ENCODE measurements around the gene CDK1.

Gene CDK1

DNA sequence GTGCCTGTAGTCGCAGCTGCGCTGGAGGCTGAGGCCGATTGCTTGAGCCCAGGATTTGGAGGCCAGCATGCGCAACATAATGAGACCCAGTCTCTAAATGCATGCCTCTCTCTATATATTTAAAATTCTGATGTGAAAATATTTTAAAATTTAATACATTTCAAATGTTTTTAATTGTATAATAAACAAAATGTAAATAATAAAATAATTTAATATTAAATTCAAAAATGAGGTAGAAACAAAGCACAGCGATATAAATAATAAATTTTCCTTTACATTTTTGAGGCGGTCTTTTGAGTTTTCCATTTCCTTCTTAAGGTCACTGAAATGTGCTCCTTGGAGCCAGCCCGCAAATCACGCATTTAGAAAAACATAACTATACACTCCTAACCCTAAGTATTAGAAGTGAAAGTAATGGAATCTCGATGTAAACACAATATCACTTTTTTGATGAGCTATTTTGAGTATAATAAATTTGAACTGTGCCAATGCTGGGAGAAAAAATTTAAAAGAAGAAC lies 523 bp upstream of the CDK1 start:
- DNase-seq (ENCODE audit: extremely low read depth in 1 of 2, low read depth in 1 of 2), result no peak

- no peak for DNase-seq (ENCODE audit: extremely low read depth in 1 of 2, low read depth in 1 of 2)
Measured at GRCh38 chr10:60778971-60779796, 906 bp downstream of the CDK1 start.

DNA sequence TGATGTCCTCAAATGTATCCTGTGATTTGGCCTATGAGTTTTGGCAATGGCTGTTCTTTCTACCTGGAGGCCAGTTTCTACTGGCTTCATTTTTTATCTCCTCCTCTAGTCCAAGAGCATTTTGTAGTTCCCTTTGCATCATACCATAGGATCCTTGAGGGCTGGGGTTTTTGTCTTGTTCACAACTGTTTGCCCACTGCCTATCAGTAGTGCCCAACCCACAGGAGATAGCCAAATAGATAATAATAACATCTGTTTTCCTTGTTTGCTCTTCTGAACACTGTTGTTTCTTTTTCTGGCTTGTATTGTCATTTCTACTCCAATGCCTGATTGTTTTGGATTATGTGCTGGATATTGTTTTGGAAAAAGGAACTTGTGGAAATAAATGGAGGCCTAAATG lies 3.4 kb downstream of the CDK1 start:
- no peak for DNase-seq (ENCODE audit: extremely low read depth in 1 of 2, low read depth in 1 of 2)

- no peak for DNase-seq (ENCODE audit: extremely low read depth in 1 of 2, low read depth in 1 of 2)
Measured at GRCh38 chr10:60784641-60785040, 6.4 kb downstream of the CDK1 start.

DNA sequence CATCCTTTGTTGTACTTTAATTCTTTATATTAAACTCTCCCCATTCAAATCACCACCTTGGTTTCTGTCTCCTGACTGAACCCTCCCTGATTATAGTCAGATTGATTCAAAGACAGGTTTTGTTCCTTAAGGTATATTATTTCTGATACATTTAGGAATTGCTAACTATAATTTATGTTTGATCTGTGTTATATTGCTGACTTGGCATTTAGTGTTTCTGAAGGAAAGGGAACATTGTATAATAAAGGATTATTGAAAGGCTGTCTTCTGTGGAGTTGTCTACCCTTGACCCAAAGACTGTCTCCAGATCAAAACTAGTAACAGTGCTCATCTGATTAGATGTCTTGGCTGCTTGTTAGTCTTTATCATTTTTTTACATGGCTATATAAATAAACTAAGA lies 10.3 kb downstream of the CDK1 start:
- DNase-seq (ENCODE audit: extremely low read depth in 1 of 2, low read depth in 1 of 2), result no peak

- DNase-seq (ENCODE audit: extremely low read depth in 1 of 2, low read depth in 1 of 2), result no peak
Measured at GRCh38 chr10:60789340-60789739, 11.1 kb downstream of the CDK1 start.

DNA sequence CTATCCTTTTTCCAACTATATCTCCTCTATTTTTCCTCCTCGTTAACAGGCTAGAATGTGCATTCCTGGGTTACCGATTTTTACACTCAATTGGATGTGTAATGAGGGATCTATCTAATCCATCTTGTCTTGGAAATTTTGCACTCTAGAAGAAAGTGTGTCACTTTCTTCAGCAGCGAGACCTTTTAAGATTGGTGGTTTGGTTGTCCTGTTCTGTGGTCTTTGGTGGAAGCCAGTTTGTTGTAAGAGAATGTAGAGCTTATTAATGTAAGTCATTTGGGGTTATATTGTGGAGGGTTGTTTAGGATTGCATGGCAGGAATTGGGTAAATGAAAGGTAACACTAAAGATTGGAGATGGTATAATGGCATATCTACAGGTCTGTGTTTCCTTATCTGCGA lies 16.7 kb downstream of the CDK1 start:
- no peak for DNase-seq (ENCODE audit: extremely low read depth in 1 of 2, low read depth in 1 of 2)

DNA sequence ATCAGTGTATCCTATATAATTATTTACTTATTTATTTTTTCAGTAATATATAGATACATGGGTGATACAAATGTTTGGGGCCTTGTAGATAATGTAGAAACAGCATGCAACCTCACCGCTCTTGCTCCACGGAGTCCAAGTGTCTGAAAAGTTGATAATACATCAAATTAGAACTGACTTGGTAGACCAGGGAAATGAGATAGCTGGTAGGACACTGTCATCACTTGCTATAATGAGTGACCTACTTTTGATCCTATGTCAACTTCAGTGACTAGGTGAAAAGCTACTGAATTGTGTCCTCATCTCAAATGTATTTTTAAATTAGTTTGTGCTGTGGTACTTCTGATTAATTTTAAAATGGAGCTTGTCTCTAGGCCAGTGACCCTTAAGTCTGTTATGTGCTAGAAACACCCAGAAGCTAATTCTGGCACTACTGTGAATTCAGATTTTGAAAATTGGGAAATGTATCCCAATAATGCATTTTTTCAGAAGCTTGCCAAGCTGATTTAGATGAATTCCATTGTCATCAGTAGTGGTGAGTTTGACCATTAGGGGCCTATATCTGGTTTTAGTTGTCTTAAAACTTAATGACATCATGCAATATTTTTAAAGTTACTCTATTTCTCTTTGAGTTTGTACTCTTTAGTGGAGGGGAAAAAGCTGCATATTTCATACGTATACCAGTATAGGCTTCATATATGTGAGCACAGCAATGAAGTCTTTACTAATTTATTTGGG lies 17.4 kb downstream of the CDK1 start:
- DNase-seq (ENCODE audit: extremely low read depth in 1 of 2, low read depth in 1 of 2), result no peak

- no peak for DNase-seq (ENCODE audit: extremely low read depth in 1 of 2, low read depth in 1 of 2)
Measured at GRCh38 chr10:60796481-60796880, 18.2 kb downstream of the CDK1 start.

DNA sequence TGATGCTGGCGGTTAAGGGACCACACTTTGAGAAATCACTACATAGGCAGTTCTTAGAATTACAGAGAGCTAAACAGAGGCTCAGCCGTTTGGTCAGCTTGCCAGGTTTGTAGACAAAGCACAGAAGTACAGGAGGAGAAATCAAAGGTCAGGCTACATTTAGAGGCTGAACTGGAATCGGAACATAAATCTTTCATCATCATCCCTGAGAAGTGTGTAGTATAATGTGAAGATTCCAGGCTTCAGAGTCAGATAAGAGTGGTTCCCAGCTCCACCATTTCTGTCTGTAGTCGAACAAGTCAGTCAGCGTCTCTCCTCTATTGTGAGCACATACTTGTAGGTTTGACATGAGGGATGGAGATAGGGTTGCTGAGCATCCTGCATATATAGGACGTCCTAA lies 18.9 kb downstream of the CDK1 start:
- DNase-seq (ENCODE audit: extremely low read depth in 1 of 2, low read depth in 1 of 2), result no peak

GRCh38 chr10:60798031-60798430 lies 19.8 kb downstream of the CDK1 start:
- no peak for DNase-seq (ENCODE audit: extremely low read depth in 1 of 2, low read depth in 1 of 2)

DNA sequence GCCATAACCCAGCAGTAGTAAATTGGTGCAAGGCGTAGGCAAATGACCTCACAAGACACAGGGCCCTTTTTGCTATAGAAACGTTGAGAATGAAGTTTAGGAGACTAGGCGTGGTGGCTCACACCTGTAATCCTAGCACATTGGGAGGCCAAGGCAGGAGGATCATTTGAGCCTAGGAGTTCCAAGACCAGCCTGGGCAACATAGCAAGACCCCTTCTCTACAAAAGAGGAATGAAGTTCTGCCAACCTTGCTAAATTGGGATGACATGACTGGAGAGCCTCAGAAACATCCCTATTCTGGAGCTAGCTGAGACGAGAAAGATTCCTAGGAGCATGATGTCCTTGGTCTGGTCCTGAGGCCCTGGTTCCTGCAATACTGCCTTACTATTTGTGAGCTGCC lies 20.6 kb downstream of the CDK1 start:
- DNase-seq (ENCODE audit: extremely low read depth in 1 of 2, low read depth in 1 of 2), result no peak

GRCh38 chr10:60799971-60800650 lies 21.8 kb downstream of the CDK1 start:
- no peak for DNase-seq (ENCODE audit: extremely low read depth in 1 of 2, low read depth in 1 of 2)

DNA sequence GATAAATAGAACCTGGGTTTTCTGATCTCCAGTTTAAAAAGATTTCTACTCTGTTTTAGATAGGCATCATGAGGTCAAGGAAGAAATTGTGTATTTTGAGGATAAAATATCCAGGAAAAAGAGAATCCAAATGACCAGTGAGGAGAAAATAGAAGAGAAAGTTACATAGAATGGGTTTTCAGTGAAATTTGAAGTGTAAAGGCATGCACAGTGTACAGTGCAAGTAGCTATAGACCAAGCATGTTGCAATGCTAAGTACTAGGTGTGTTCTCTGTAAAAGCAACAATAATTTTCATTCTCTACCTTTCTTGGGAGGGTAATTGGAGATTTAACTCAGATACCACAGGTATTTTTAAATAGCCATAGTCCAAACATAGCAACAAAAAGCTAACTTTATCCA lies 22.6 kb downstream of the CDK1 start:
- DNase-seq (ENCODE audit: extremely low read depth in 1 of 2, low read depth in 1 of 2), result no peak

GRCh38 chr10:60801522-60801921 lies 23.2 kb downstream of the CDK1 start:
- DNase-seq (ENCODE audit: extremely low read depth in 1 of 2, low read depth in 1 of 2), result no peak

DNA sequence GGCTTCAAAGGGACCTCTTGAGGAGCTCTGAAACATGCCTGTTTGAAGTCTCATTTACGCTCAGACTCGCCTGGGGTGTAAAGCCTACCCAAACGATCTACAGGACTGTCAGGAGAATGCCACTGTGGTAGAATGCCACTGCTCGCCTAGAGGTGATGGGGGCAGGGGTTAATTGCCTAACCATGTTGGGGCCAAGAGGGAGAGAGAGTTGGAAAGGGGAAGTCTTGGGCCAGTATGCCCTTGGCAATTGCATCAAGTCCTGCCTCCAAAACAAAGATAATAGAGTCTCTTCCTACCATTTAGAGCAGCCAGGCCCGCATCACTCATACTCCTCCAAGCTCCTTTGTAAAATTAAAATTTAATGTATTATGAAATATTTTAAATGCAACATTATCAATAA lies 25.2 kb downstream of the CDK1 start:
- DNase-seq (ENCODE audit: extremely low read depth in 1 of 2, low read depth in 1 of 2), result no peak

DNA sequence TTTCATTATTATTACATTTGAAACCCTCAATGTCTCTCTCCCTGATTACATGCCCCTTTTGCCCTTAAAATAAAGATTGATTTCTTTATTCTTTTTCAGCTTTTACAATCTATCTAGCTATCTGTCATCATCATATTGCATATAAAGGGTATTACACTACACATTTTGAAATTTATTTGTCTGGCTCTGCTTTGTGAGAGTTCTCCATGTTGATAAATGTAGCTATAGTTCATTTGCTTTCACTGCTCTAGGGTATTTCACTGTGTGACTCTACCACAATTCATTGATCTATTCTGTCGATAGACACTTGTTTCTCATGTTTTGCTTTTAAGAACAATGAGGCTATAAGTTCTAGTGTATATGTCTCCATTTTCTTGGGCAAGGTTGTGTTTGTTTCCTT lies 25.6 kb downstream of the CDK1 start:
- no peak for DNase-seq (ENCODE audit: extremely low read depth in 1 of 2, low read depth in 1 of 2)

GRCh38 chr10:60806921-60807320 lies 28.6 kb downstream of the CDK1 start:
- DNase-seq (ENCODE audit: extremely low read depth in 1 of 2, low read depth in 1 of 2), result no peak

DNA sequence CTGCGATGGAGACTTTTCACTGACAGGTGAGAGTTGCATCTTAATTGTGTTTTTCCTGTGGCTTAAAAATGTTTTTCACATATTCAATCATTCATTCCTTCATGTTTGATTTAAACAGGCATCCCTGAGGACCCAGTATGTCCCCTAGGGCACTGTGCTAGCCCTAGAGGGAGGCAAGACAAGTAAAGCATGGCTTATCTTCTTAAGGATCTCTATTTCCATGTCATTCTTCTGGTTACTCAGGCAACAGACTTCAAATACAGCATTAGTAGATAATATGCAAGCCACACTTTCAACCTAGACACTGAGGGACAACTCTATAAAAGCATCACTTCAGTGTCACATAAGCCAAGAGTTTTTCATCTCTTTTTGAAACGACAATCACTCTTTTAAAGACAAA lies 29.2 kb downstream of the CDK1 start:
- DNase-seq (ENCODE audit: extremely low read depth in 1 of 2, low read depth in 1 of 2), result no peak

- DNase-seq (ENCODE audit: extremely low read depth in 1 of 2, low read depth in 1 of 2), result no peak
Measured at GRCh38 chr10:60808036-60808435, 29.8 kb downstream of the CDK1 start.

DNA sequence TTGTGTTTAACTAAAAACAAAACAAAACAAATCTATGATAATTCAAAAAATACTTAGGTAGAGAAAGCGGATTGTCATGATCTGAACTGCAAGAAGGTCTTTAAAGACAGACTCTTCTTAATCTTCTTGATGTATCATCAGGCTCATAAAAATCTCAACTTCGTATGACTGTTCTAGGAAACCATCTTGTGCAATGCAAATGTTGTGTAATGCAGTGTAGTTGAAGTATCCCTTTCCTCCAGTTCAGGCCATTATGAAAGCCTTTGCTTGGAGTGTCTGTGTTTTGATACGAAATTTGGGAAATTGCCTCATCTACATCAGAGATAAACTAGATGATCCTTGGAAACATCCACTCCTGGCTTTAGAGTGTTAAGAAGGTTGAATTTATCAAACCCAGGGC lies 30.9 kb downstream of the CDK1 start:
- no peak for DNase-seq (ENCODE audit: extremely low read depth in 1 of 2, low read depth in 1 of 2)

Measured in stimulated activated CD8-positive, alpha-beta memory T cell treated with anti-CD3 and anti-CD28 coated beads, Interleukin-7, amount 100 ng/mL, for 48 hours (primary cell).